ENCODE data around the gene ZNF160.
"Not testable (repeated sequence)": the region's sequence is repeated elsewhere in the genome, so short reads cannot be mapped to it uniquely, and the experiment has no call there.

ZNF160 gene

DNA sequence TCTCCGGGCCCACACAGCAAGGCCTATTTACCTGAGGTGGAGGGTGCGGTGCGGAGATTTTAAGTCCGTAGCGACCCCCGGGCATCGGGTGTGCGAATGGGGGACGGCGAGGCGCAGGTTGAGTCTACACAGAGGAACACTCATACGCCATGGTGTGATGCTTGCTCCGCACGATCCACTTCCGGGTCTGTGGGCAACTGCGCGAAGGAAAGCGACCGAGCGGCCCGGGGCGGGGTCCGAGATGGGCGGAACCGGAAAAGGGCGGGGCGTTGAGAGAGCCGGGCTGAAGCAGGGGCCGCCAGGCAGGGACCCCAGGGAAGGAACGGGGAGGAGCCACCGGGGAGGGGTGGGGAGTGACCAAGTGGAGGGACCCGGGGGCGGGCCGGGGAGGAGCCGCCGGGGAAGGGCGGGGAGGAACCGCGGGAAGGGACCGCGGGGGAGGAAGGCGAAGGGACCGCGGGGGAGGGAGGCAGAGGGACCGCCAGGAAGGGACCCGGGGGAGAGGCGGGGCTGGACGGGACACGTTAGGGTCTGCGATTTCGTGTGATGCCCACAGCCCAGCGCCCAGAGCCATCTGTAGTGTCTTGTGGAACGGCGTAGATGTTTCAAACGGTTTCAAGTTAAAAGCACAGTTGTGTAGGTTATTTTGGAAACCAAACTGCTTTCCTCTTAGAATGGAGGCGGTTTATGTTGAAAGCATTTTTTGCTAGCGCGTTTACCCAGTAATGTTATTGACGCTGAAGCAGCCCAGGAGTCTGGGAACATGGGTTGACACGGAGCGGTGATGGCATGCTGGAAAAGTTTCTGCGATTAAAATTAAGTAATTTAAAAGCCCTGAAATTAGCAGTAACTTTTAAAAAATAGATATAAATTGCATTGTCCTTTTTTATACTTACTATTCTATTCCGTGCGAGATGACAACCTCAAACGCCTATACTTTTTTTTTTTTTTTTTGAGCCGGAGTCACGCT, at the start of gene ZNF160:
Gene ZNF160, minus strand, starts transcription at position 189 of the 970 bp plus-strand sequence. CDS start 17,146 bp downstream, outside the sequence.
- no peaks in the 10 kb centered on the region for H3K27me3 Mint-ChIP-seq
- H3K36me3 Mint-ChIP-seq, result peaks cover 19% of the 10 kb centered on the region
- peaks cover 30% of the 10 kb centered on the region for H3K4me1 Mint-ChIP-seq
- H3K9me3 Mint-ChIP-seq, result peaks cover 2% of the 10 kb centered on the region
- H3K27ac Mint-ChIP-seq, result peak within 1 kb of the TSS; percentile 81
- H3K4me3 Mint-ChIP-seq, result peak within 1 kb of the TSS; percentile 89

GRCh38 chr19:53147645-53148044, 44.4 kb upstream of the ZNF160 start:
- Mint-ChIP-seq H3K4me3 (no peak overlapping the region), H3K27ac (no peak overlapping the region), H3K36me3 (peaks cover 65% of the 10 kb centered on the region), H3K4me1 (no peaks in the 10 kb centered on the region), H3K27me3 (no peaks in the 10 kb centered on the region), H3K9me3 (peaks cover 19% of the 10 kb centered on the region)

DNA sequence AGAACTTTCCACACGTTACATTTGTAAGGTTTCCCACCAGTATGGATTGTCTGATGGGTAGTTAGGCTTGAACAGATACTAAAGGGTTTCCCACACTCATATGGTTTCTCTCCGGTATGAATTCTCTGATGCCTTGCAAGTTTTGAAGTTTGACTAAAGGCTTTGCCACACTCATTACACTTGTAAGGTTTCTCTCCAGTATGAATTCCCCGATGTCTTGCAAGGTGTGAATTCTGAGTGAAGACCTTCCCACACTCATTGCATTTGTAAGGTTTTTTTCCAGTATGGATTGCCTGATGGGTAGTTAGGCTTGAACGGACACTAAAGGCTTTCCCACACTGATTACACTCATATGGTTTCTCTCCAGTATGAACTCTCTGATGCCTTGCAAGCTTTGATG, 37.1 kb upstream of the ZNF160 start:
- no peak overlapping the region for H3K4me3 Mint-ChIP-seq
- H3K27ac Mint-ChIP-seq, result no peak overlapping the region
- H3K36me3 Mint-ChIP-seq, result peaks cover 53% of the 10 kb centered on the region
- H3K9me3 Mint-ChIP-seq, result peaks cover 20% of the 10 kb centered on the region
- H3K4me1 Mint-ChIP-seq, result no peaks in the 10 kb centered on the region
- no peaks in the 10 kb centered on the region for H3K27me3 Mint-ChIP-seq

- no peak overlapping the region for H3K27ac Mint-ChIP-seq
- H3K4me3 Mint-ChIP-seq, result no peak overlapping the region
- H3K4me1 Mint-ChIP-seq, result peaks cover 8% of the 10 kb centered on the region
Observed at GRCh38 chr19:53136432-53136831, 33.2 kb upstream of the ZNF160 start.

GRCh38 chr19:53132141-53132991, 29.1 kb upstream of the ZNF160 start, which contains the start of gene ZNF415:
TSS of gene ZNF415 (minus strand) at chr19:53132910. CDS start at chr19:53122676, 10,234 bp downstream.
- peaks cover 25% of the 10 kb centered on the region for H3K9me3 Mint-ChIP-seq
- peaks cover 4% of the 10 kb centered on the region for H3K27me3 Mint-ChIP-seq
- peak within 1 kb of the TSS; percentile 43 for H3K4me3 Mint-ChIP-seq
- peaks cover 38% of the 10 kb centered on the region for H3K36me3 Mint-ChIP-seq
- H3K27ac Mint-ChIP-seq, result no peak within 1 kb of the TSS
- peaks cover 9% of the 10 kb centered on the region for H3K4me1 Mint-ChIP-seq

More at GRCh38 chr19:53136432-53136831, 33.2 kb upstream of the ZNF160 start:
- peaks cover 16% of the 10 kb centered on the region for H3K9me3 Mint-ChIP-seq
- no peaks in the 10 kb centered on the region for H3K27me3 Mint-ChIP-seq
- peaks cover 38% of the 10 kb centered on the region for H3K36me3 Mint-ChIP-seq

DNA sequence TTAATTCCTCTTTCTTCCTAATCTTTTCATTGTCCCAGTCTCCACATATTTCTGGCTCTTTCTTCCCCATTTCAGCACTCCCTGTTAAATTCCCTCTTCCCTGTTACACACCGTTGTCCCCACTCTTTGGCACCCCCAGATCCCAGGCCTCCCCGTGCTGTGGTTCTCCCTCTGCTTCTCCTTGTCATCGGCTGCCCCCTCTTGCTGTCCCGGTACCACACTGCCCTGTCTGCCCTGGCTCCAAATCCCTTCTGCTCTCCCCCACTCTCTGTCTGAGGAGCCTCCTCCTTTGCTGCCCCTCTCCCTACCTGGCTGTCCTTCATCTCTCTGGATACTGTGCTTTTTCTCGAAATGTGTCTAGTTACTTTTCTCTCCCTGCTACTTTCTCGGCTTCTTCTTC, 28.5 kb upstream of the ZNF160 start:
- peak overlapping the region; percentile 43 for H3K4me3 Mint-ChIP-seq
- peaks cover 6% of the 10 kb centered on the region for H3K27me3 Mint-ChIP-seq
- peaks cover 9% of the 10 kb centered on the region for H3K4me1 Mint-ChIP-seq
- peaks cover 25% of the 10 kb centered on the region for H3K9me3 Mint-ChIP-seq
- no peak overlapping the region for H3K27ac Mint-ChIP-seq
- H3K36me3 Mint-ChIP-seq, result peaks cover 39% of the 10 kb centered on the region

DNA sequence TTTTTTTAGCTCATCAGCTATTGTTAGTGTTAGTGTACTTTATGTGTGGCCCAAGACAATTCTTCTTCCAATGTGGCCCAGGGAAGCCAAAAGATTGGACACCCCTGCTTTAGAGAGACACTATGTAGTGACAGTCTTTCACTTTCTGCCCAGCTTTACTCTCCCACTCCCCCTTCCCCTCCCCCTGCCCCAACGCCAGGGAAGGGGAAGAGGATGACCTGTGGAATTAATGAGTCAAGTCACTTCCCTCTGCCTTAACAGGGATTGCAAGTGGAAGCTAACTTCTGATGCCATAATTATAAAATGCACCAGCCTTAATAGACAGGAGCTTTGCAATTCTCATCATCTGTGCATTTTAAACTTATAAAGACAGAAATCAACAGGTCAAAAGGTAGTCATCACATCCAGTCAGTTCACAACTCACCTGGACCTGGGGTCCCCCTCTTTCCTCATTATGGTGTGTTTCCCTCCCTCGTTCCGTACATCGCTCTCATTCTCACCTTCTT, 27.9 kb upstream of the ZNF160 start:
- Mint-ChIP-seq H3K4me3 (no peak overlapping the region), H3K36me3 (peaks cover 33% of the 10 kb centered on the region), H3K9me3 (peaks cover 25% of the 10 kb centered on the region), H3K4me1 (peaks cover 9% of the 10 kb centered on the region), H3K27me3 (peaks cover 6% of the 10 kb centered on the region), H3K27ac (no peak overlapping the region)

- Mint-ChIP-seq H3K4me3 (no peak overlapping the region), H3K4me1 (peaks cover 9% of the 10 kb centered on the region), H3K36me3 (peaks cover 31% of the 10 kb centered on the region), H3K9me3 (peaks cover 21% of the 10 kb centered on the region), H3K27me3 (peaks cover 6% of the 10 kb centered on the region), H3K27ac (no peak overlapping the region)
Observed at GRCh38 chr19:53130506-53130905, 27.3 kb upstream of the ZNF160 start.

DNA sequence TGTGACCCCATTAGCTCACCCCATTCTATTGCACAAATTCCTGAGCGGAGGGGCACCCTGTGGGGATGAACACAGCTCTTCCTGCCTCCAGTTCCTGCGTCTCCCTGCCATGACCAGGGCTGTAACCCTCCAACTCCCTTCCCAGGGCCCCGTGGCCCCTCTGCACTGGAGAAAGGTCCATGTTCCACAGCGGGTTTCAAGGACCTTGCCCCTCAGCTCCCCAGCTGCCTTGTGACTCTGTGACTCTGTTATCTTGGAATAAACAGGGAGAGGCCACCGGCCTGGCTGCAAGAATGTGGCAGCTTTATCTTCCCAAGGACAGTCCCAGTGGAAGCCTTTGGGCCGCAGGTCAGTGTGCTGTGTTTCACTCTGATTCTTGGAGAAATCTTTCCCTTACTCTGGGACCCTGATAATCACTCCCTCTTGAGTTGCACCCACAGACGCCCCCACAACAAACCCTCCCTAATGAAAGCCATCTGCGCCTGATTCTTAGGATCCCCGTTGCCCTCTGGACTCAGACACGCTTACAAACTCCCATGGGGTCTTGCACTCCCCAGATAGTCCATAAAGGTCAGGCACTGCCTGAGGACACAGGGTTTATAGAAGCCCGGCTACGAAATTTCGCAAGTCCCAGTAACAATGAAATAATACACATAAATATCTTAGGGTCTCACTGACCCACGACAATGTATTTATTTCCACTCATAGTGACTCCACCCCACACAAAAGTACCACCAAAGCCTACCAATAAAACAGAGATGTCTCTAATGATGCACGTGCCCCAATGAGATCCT, 23.7 kb upstream of the ZNF160 start:
- not testable (repeated sequence) for H3K4me1 Mint-ChIP-seq, H3K4me3 Mint-ChIP-seq, H3K27ac Mint-ChIP-seq, H3K27me3 Mint-ChIP-seq
- Mint-ChIP-seq H3K36me3 (peaks cover 30% of the 10 kb centered on the region), H3K9me3 (peaks cover 32% of the 10 kb centered on the region)

- H3K9me3 Mint-ChIP-seq, result peaks cover 34% of the 10 kb centered on the region
- no peaks in the 10 kb centered on the region for H3K4me1 Mint-ChIP-seq
- peaks cover 24% of the 10 kb centered on the region for H3K36me3 Mint-ChIP-seq
- no peak overlapping the region for H3K27ac Mint-ChIP-seq
- peaks cover 6% of the 10 kb centered on the region for H3K27me3 Mint-ChIP-seq
- H3K4me3 Mint-ChIP-seq, result no peak overlapping the region
Observed at GRCh38 chr19:53123400-53123799, 20.2 kb upstream of the ZNF160 start.

GRCh38 chr19:53112286-53112685, 9.1 kb upstream of the ZNF160 start:
- H3K27me3 Mint-ChIP-seq, result no peaks in the 10 kb centered on the region
- no peak overlapping the region for H3K27ac Mint-ChIP-seq
- peaks cover 29% of the 10 kb centered on the region for H3K36me3 Mint-ChIP-seq

DNA sequence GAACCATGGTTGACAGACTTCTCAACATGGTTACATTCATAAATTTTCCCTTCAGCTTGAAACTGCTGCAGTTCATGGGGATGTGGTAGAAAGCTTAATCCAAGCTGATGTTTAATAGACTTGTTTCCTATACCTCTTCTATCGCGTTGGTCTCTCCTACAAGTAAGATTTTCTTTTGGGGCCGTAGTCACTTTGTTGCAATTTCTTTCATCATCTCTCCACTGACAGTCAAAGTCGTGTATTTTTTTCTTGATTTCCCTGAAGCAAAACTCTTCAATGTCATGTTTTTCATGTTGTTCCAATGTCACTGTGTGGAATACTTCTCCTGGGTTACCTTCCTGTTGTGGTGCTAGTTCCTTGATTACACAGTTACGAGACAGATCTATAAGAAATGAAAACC, 6.3 kb upstream of the ZNF160 start:
- Mint-ChIP-seq H3K27me3 (no peaks in the 10 kb centered on the region), H3K9me3 (peaks cover 21% of the 10 kb centered on the region), H3K4me1 (no peaks in the 10 kb centered on the region), H3K4me3 (no peak overlapping the region), H3K27ac (no peak overlapping the region), H3K36me3 (peaks cover 21% of the 10 kb centered on the region)

More at GRCh38 chr19:53112286-53112685, 9.1 kb upstream of the ZNF160 start:
- Mint-ChIP-seq H3K9me3 (peaks cover 33% of the 10 kb centered on the region), H3K4me1 (no peaks in the 10 kb centered on the region), H3K4me3 (no peak overlapping the region)

GRCh38 chr19:53102756-53103233, 427 bp downstream of the ZNF160 start:
- H3K27ac Mint-ChIP-seq, result peak overlapping the region; percentile 81
- peaks cover 3% of the 10 kb centered on the region for H3K9me3 Mint-ChIP-seq
- H3K4me1 Mint-ChIP-seq, result peaks cover 33% of the 10 kb centered on the region
- peak overlapping the region; percentile 89 for H3K4me3 Mint-ChIP-seq
- H3K36me3 Mint-ChIP-seq, result peaks cover 23% of the 10 kb centered on the region
- H3K27me3 Mint-ChIP-seq, result no peaks in the 10 kb centered on the region

- H3K4me3 Mint-ChIP-seq, result peak overlapping the region; percentile 89
- peaks cover 7% of the 10 kb centered on the region for H3K9me3 Mint-ChIP-seq
- H3K27me3 Mint-ChIP-seq, result no peaks in the 10 kb centered on the region
- H3K27ac Mint-ChIP-seq, result peak overlapping the region; percentile 76
- peaks cover 38% of the 10 kb centered on the region for H3K4me1 Mint-ChIP-seq
- H3K36me3 Mint-ChIP-seq, result peaks cover 28% of the 10 kb centered on the region
Observed at GRCh38 chr19:53102206-53102755, 941 bp downstream of the ZNF160 start.
